ENCODE results near the gene TCF3. TPM values are rescaled to one million over a fixed set of nuclear protein-coding genes. Genes with fewer than 3 reads are reported as not detected.

Gene TCF3
- total and polyA plus RNA-seq, 12 donors, result 8.5 to 96.0 (median 42.0) TPM

DNA sequence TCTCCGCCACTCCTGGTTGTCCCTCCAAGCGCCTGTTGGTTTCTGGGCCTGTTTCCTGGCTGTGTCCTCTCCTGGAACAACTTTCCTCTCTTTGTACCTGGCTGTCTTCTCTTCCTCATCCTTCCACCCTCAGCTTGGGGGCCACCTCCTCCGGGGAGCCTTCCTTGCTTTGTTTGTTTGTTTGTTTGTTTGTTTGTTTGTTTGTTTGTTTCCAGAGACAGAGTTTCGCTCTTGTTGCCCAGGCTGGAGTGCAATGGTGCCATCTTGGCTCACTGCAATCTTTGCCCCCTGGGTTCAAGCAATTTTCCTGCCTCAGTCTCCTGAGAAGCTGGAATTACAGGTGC is 6.6 kb upstream of the TCF3 start:
- Histone ChIP-seq H3K27me3 (no peaks in the 10 kb centered on the region), H3K4me3 (no peak overlapping the region), H3K27ac (no peak overlapping the region), H3K4me1 (replicated peaks in 1 of 2) (no peaks in the 10 kb centered on the region), H3K9me3 (replicated peaks in 1 of 3) (no peaks in the 10 kb centered on the region), H3K36me3 (replicated peaks in 1 of 2) (no peaks in the 10 kb centered on the region)
- intact Hi-C loops (cut with DNase I), result loop anchor here in 1 of 2 donors (10.0 kb wide), 1 partner anchor 114 kb away; no protein-coding TSS in a partner anchor
- no peak for DNase-seq
- TF ChIP-seq CTCF (IDR thresholded peaks at IDR 0.05), result no peak
- TF ChIP-seq POLR2A (IDR thresholded peaks at IDR 0.05), result no peak
- 71 to 89% (median 81%) methylated on average over 4 of the region's 4 CpGs for WGBS, 4 donors

GRCh38 chr19:1658150-1659083 is 6.0 kb upstream of the TCF3 start:
- 50 to 56% (median 53%) methylated on average over 22 to 33 of the region's 33 CpGs for WGBS, 4 donors
- DNase-seq, result peak in 1 of 7 donors; percentile 12
- Histone ChIP-seq H3K9me3 (replicated peaks in 1 of 3) (no peaks in the 10 kb centered on the region), H3K4me3 (no peak overlapping the region), H3K36me3 (replicated peaks in 1 of 2) (no peaks in the 10 kb centered on the region), H3K4me1 (replicated peaks in 1 of 2) (no peaks in the 10 kb centered on the region), H3K27ac (no peak overlapping the region), H3K27me3 (no peaks in the 10 kb centered on the region)
- no peak for TF ChIP-seq POLR2A (IDR thresholded peaks at IDR 0.05)
- TF ChIP-seq CTCF (IDR thresholded peaks at IDR 0.05), result no peak
- intact Hi-C loops (cut with DNase I), result loop anchor here in 1 of 2 donors (10.0 kb wide), 1 partner anchor 114 kb away; no protein-coding TSS in a partner anchor

GRCh38 chr19:1657746-1658145 is 5.3 kb upstream of the TCF3 start:
- intact Hi-C loops (cut with DNase I), result loop anchor here in 1 of 2 donors (10.0 kb wide), 1 partner anchor 113 kb away; no protein-coding TSS in a partner anchor
- no peak overlapping the region for H3K27ac ChIP-seq
- TF ChIP-seq POLR2A (IDR thresholded peaks at IDR 0.05), result no peak
- TF ChIP-seq CTCF (IDR thresholded peaks at IDR 0.05), result no peak
- no peaks in the 10 kb centered on the region for H3K4me1 ChIP-seq (replicated peaks in 1 of 2)
- 59 to 71% (median 63%) methylated on average over 1 to 17 of the region's 17 CpGs for WGBS, 4 donors
- peak in 1 of 7 donors; percentile 15 for DNase-seq
- H3K36me3 ChIP-seq (replicated peaks in 1 of 2), result no peaks in the 10 kb centered on the region
- H3K9me3 ChIP-seq (replicated peaks in 1 of 3), result no peaks in the 10 kb centered on the region
- H3K4me3 ChIP-seq, result no peak overlapping the region
- no peaks in the 10 kb centered on the region for H3K27me3 ChIP-seq

GRCh38 chr19:1656988-1657536 is 4.6 kb upstream of the TCF3 start:
- H3K27ac ChIP-seq, result no peak overlapping the region
- no peaks in the 10 kb centered on the region for H3K4me1 ChIP-seq (replicated peaks in 1 of 2)
- intact Hi-C loops (cut with DNase I), result loop anchor here in 1 of 2 donors (10.0 kb wide), 1 partner anchor 112 kb away; no protein-coding TSS in a partner anchor
- WGBS, 4 donors, result 81 to 90% (median 89%) methylated on average over 8 of the region's 8 CpGs
- H3K9me3 ChIP-seq (replicated peaks in 1 of 3), result no peaks in the 10 kb centered on the region
- no peak overlapping the region for H3K4me3 ChIP-seq
- TF ChIP-seq POLR2A (IDR thresholded peaks at IDR 0.05), result no peak
- TF ChIP-seq CTCF (IDR thresholded peaks at IDR 0.05), result no peak
- H3K36me3 ChIP-seq (replicated peaks in 1 of 2), result no peaks in the 10 kb centered on the region
- DNase-seq, result no peak
- no peaks in the 10 kb centered on the region for H3K27me3 ChIP-seq

Measured in adrenal gland (tissue), 12 donors.